Measurements from ENCODE around the gene ODAPH.

The ODAPH gene

DNA sequence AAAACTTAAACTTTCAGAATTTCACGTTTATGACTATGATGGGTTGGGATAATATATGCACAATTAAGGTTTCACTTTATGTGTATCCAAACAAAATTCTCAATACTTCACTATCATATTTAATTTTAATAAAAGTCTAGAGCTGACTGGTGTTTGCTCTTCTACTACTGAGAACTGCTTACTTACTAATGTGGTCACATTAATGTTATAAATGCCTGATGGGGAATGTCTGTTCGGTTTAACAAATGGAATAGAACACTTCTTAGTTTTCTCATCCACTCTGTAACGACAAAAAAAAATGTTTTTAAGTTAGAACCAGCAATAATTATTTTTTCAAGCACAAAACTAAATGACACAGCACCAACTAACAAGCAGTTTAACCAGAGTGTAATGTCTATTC lies 40.2 kb downstream of the ODAPH start:
- no peak overlapping the region for H3K9ac ChIP-seq (ENCODE audit: low read depth, low read length, poor library complexity, severe bottlenecking)
- no peak for TF ChIP-seq EZH2phosphoT487 (IDR thresholded peaks at IDR 0.05; ENCODE audit: borderline replicate concordance)
- TF ChIP-seq, protein P1, sequence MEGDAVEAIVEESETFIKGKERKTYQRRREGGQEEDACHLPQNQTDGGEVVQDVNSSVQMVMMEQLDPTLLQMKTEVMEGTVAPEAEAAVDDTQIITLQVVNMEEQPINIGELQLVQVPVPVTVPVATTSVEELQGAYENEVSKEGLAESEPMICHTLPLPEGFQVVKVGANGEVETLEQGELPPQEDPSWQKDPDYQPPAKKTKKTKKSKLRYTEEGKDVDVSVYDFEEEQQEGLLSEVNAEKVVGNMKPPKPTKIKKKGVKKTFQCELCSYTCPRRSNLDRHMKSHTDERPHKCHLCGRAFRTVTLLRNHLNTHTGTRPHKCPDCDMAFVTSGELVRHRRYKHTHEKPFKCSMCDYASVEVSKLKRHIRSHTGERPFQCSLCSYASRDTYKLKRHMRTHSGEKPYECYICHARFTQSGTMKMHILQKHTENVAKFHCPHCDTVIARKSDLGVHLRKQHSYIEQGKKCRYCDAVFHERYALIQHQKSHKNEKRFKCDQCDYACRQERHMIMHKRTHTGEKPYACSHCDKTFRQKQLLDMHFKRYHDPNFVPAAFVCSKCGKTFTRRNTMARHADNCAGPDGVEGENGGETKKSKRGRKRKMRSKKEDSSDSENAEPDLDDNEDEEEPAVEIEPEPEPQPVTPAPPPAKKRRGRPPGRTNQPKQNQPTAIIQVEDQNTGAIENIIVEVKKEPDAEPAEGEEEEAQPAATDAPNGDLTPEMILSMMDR (conservative IDR thresholded peaks at IDR 0.05; ENCODE audit: low read length), result no peak
- no peak overlapping the region for H3K4me2 ChIP-seq (ENCODE audit: low read depth, low read length, poor library complexity, severe bottlenecking)

DNA sequence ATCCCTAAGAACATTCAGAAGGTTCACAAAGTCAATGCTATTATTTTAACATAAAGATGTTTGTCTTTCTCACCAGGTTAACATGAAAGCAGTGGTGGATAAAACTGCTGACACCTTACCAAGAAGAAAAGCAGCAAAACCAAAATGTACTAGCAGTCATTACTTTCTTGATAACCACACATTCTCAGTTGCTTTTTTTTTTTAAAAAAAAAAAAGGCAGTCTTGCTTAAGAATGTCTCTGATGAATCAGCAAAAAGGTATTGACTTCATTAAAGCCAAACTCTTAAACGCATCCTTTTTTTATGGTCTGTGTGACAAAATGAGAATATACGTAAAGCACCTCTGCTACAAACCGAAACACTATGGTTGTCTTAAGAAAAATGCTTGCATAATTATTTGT lies 42.5 kb downstream of the ODAPH start:
- Histone ChIP-seq H3K4me1 (ENCODE audit: insufficient read depth, low read length, poor library complexity, severe bottlenecking) (peaks cover 6% of the 10 kb centered on the region), H2AFZ (ENCODE audit: low read length) (no peak overlapping the region), H3K4me2 (ENCODE audit: low read depth, low read length, poor library complexity, severe bottlenecking) (no peak overlapping the region), H3K79me2 (ENCODE audit: insufficient read depth, low read length) (no peaks in the 10 kb centered on the region), H3K9ac (ENCODE audit: low read depth, low read length, poor library complexity, severe bottlenecking) (no peak overlapping the region), H3F3A (ENCODE audit: low read depth) (no peaks in the 10 kb centered on the region), H3K36me3 (ENCODE audit: insufficient read depth, low read length) (no peaks in the 10 kb centered on the region), H3K4me3 (ENCODE audit: low read length, poor library complexity, severe bottlenecking) (no peak overlapping the region), H3K9me3 (ENCODE audit: insufficient read depth, low read depth, low read length) (no peaks in the 10 kb centered on the region), H4K20me1 (ENCODE audit: insufficient read depth, low read length, poor library complexity, severe bottlenecking) (no peaks in the 10 kb centered on the region), H3K27me3 (ENCODE audit: insufficient read depth, low read length, poor library complexity, severe bottlenecking) (no peaks in the 10 kb centered on the region), H3K9me2 (replicated peaks; ENCODE audit: low read depth, low read length) (no peaks in the 10 kb centered on the region)
- no peak for TF ChIP-seq EZH2phosphoT487 (IDR thresholded peaks at IDR 0.05; ENCODE audit: borderline replicate concordance)
- TF ChIP-seq, protein P1 (conservative IDR thresholded peaks at IDR 0.05; ENCODE audit: low read length), result no peak

More for the DNA sequence above, 40.2 kb downstream of the ODAPH start:
- Histone ChIP-seq H4K20me1 (ENCODE audit: insufficient read depth, low read length, poor library complexity, severe bottlenecking) (no peaks in the 10 kb centered on the region), H2AFZ (ENCODE audit: low read length) (no peak overlapping the region), H3K79me2 (ENCODE audit: insufficient read depth, low read length) (no peaks in the 10 kb centered on the region), H3K9me2 (replicated peaks; ENCODE audit: low read depth, low read length) (no peaks in the 10 kb centered on the region), H3K36me3 (ENCODE audit: insufficient read depth, low read length) (no peaks in the 10 kb centered on the region), H3K4me1 (ENCODE audit: insufficient read depth, low read length, poor library complexity, severe bottlenecking) (peaks cover 6% of the 10 kb centered on the region), H3K9me3 (ENCODE audit: insufficient read depth, low read depth, low read length) (no peaks in the 10 kb centered on the region), H3K4me3 (ENCODE audit: low read length, poor library complexity, severe bottlenecking) (no peak overlapping the region), H3F3A (ENCODE audit: low read depth) (no peaks in the 10 kb centered on the region), H3K27me3 (ENCODE audit: insufficient read depth, low read length, poor library complexity, severe bottlenecking) (no peaks in the 10 kb centered on the region)

DNA sequence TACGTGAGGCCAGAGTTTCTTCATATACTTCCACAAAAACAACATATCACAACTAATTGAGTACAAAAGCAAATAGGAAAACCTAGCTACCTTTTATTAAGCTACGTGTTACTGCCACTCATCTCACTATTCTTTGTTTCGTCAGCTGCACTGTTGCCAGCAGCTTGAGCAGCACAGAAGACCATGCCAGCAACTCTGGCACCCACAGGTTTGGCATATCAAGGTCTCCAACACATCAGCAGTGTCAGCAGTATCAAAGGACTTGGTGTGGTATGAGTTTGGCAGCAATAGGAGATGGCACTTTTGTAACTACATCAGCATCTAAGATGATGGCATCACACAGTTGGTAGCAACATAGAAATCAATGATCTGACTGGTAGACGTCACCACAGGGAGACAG lies 43.8 kb downstream of the ODAPH start:
- no peaks in the 10 kb centered on the region for H3K27me3 ChIP-seq (ENCODE audit: insufficient read depth, low read length, poor library complexity, severe bottlenecking)

More for the DNA sequence above, 43.8 kb downstream of the ODAPH start:
- Histone ChIP-seq H4K20me1 (ENCODE audit: insufficient read depth, low read length, poor library complexity, severe bottlenecking) (no peaks in the 10 kb centered on the region), H3K36me3 (ENCODE audit: insufficient read depth, low read length) (no peaks in the 10 kb centered on the region), H3K4me2 (ENCODE audit: low read depth, low read length, poor library complexity, severe bottlenecking) (no peak overlapping the region), H3F3A (ENCODE audit: low read depth) (no peaks in the 10 kb centered on the region), H3K4me1 (ENCODE audit: insufficient read depth, low read length, poor library complexity, severe bottlenecking) (peaks cover 6% of the 10 kb centered on the region), H3K79me2 (ENCODE audit: insufficient read depth, low read length) (no peaks in the 10 kb centered on the region), H3K9me2 (replicated peaks; ENCODE audit: low read depth, low read length) (no peaks in the 10 kb centered on the region), H2AFZ (ENCODE audit: low read length) (no peak overlapping the region), H3K9ac (ENCODE audit: low read depth, low read length, poor library complexity, severe bottlenecking) (no peak overlapping the region), H3K4me3 (ENCODE audit: low read length, poor library complexity, severe bottlenecking) (no peak overlapping the region), H3K9me3 (ENCODE audit: insufficient read depth, low read depth, low read length) (no peaks in the 10 kb centered on the region)
- TF ChIP-seq, protein P1 (conservative IDR thresholded peaks at IDR 0.05; ENCODE audit: low read length), result no peak
- TF ChIP-seq EZH2phosphoT487 (IDR thresholded peaks at IDR 0.05; ENCODE audit: borderline replicate concordance), result no peak

Data from Loucy (cell line).